ENCODE results near the gene IQCE.

IQCE gene

DNA sequence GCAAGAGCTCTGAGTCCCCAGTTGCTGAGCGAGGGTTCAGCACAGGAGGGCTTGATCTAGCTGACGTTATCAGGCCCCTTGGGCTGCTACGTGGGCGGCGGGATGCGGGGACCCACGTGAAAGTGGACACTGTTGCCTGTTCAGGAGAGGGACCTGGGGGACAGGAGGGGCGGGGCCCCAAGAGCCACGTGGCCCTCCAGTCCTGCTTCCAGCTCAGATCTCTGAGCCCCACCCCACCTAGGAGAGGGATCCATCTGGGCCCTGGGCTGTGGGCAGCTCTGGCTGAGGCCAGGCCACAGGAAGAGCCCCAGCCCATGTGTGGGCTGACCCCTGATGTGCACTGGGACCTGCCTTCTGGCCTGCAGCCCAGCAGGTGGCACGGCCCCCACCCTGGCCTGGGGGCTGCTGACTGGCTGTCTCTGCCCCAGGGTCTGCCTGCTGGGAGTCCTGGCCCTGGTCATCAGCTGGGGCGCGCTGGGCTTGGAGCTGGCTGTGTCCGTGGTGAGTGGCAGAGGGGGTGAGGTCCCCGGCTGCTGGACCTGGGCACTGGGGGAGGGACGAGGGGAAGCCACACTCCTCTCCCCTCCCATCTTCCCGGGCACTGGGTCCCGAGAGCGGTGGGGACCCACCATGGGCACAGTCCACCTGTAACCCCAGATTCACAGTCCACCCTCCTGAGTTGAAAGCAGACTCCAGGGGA lies 90.5 kb downstream of the IQCE start:
- no peak for TF ChIP-seq EZH2 (optimal IDR thresholded peaks at IDR 0.05; ENCODE audit: low read depth, low read length)
- DNase-seq, result no peak
- Histone ChIP-seq H3K9me2 (replicated peaks; ENCODE audit: insufficient read depth, low read length) (no peaks in the 10 kb centered on the region), H3F3A (ENCODE audit: insufficient read depth, low read length) (no peaks in the 10 kb centered on the region), H3K9ac (ENCODE audit: low read length) (no peak overlapping the region), H2AFZ (ENCODE audit: low read length) (no peak overlapping the region), H3K79me2 (ENCODE audit: low read length) (no peaks in the 10 kb centered on the region), H3K27me3 (replicated peaks; ENCODE audit: insufficient read depth, low read length) (peaks cover 35% of the 10 kb centered on the region), H3K4me2 (ENCODE audit: low read depth, low read length) (no peak overlapping the region), H4K20me1 (ENCODE audit: insufficient read depth, low read length) (no peaks in the 10 kb centered on the region), H3K4me3 (ENCODE audit: low read length) (no peak overlapping the region), H3K4me1 (ENCODE audit: low read length) (no peaks in the 10 kb centered on the region), H3K9me3 (replicated peaks; ENCODE audit: insufficient read depth, low read length) (no peaks in the 10 kb centered on the region), H3K27ac (ENCODE audit: low read length) (no peak overlapping the region), H3K36me3 (replicated peaks; ENCODE audit: insufficient read depth, low read length) (no peaks in the 10 kb centered on the region)

DNA sequence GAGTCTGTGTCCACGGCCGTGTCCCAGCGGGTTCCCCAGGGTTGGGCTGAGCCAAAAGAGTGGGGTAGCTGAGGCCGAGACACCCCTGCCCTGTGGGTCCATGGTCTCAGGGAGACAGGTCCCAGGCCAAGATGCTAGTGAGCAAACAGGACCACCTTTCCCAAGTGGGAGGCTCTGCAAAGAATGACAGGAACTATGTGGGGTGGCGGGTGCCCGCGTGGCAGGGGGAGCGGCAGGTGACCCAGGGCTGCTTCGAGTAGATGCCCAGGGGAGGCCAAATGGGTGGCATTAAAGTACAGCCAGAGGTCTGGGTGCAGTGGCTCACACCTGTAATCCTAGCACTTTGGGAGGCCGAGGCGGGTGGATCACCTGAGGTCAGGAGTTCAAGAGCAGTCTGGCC lies 91.2 kb downstream of the IQCE start:
- TF ChIP-seq, protein P1, sequence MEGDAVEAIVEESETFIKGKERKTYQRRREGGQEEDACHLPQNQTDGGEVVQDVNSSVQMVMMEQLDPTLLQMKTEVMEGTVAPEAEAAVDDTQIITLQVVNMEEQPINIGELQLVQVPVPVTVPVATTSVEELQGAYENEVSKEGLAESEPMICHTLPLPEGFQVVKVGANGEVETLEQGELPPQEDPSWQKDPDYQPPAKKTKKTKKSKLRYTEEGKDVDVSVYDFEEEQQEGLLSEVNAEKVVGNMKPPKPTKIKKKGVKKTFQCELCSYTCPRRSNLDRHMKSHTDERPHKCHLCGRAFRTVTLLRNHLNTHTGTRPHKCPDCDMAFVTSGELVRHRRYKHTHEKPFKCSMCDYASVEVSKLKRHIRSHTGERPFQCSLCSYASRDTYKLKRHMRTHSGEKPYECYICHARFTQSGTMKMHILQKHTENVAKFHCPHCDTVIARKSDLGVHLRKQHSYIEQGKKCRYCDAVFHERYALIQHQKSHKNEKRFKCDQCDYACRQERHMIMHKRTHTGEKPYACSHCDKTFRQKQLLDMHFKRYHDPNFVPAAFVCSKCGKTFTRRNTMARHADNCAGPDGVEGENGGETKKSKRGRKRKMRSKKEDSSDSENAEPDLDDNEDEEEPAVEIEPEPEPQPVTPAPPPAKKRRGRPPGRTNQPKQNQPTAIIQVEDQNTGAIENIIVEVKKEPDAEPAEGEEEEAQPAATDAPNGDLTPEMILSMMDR (IDR thresholded peaks at IDR 0.05; ENCODE audit: low read length), result no peak
- no peak for TF ChIP-seq EZH2phosphoT487 (IDR thresholded peaks at IDR 0.05; ENCODE audit: low read length)
- TF ChIP-seq EZH2 (optimal IDR thresholded peaks at IDR 0.05; ENCODE audit: low read depth, low read length), result no peak
- H3K9me3 ChIP-seq (replicated peaks; ENCODE audit: insufficient read depth, low read length), result no peaks in the 10 kb centered on the region
- no peak overlapping the region for H3K9ac ChIP-seq (ENCODE audit: low read length)
- H3K27ac ChIP-seq (ENCODE audit: low read length), result no peak overlapping the region
- H3K36me3 ChIP-seq (replicated peaks; ENCODE audit: insufficient read depth, low read length), result no peaks in the 10 kb centered on the region
- no peaks in the 10 kb centered on the region for H3K79me2 ChIP-seq (ENCODE audit: low read length)
- no peaks in the 10 kb centered on the region for H4K20me1 ChIP-seq (ENCODE audit: insufficient read depth, low read length)
- no peaks in the 10 kb centered on the region for H3F3A ChIP-seq (ENCODE audit: insufficient read depth, low read length)
- DNase-seq, result no peak
- no peak overlapping the region for H3K4me2 ChIP-seq (ENCODE audit: low read depth, low read length)
- H3K4me1 ChIP-seq (ENCODE audit: low read length), result no peaks in the 10 kb centered on the region
- peaks cover 35% of the 10 kb centered on the region for H3K27me3 ChIP-seq (replicated peaks; ENCODE audit: insufficient read depth, low read length)
- no peaks in the 10 kb centered on the region for H3K9me2 ChIP-seq (replicated peaks; ENCODE audit: insufficient read depth, low read length)
- no peak overlapping the region for H2AFZ ChIP-seq (ENCODE audit: low read length)
- no peak overlapping the region for H3K4me3 ChIP-seq (ENCODE audit: low read length)

DNA sequence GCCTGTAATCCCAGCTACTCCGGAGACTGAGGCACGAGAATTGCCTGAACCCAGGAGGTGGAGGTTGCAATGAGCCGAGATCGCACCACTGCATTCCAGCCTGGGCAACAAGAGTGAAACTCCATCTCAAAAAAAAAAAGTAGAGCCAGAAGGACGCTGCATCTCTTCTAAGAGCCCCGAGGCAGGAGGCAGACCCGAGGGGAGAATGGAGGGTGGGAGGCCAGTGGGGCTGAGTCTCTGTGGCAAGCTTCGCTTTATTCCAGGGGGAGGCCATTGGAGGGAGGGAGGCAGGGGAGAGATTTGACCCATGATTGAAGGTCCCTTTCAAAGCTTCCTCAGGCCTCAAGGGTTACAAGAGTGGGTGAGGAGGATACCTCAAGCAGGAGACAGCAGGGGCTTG lies 91.7 kb downstream of the IQCE start:
- H2AFZ ChIP-seq (ENCODE audit: low read length), result no peak overlapping the region
- DNase-seq, result no peak
- no peak overlapping the region for H3K4me3 ChIP-seq (ENCODE audit: low read length)
- no peak overlapping the region for H3K9ac ChIP-seq (ENCODE audit: low read length)
- H3K9me3 ChIP-seq (replicated peaks; ENCODE audit: insufficient read depth, low read length), result no peaks in the 10 kb centered on the region
- no peaks in the 10 kb centered on the region for H4K20me1 ChIP-seq (ENCODE audit: insufficient read depth, low read length)
- H3K79me2 ChIP-seq (ENCODE audit: low read length), result no peaks in the 10 kb centered on the region
- H3K4me1 ChIP-seq (ENCODE audit: low read length), result no peaks in the 10 kb centered on the region
- H3K9me2 ChIP-seq (replicated peaks; ENCODE audit: insufficient read depth, low read length), result no peaks in the 10 kb centered on the region
- TF ChIP-seq, protein P1 (IDR thresholded peaks at IDR 0.05; ENCODE audit: low read length), result no peak
- TF ChIP-seq EZH2 (optimal IDR thresholded peaks at IDR 0.05; ENCODE audit: low read depth, low read length), result no peak
- no peak for TF ChIP-seq EZH2phosphoT487 (IDR thresholded peaks at IDR 0.05; ENCODE audit: low read length)
- H3F3A ChIP-seq (ENCODE audit: insufficient read depth, low read length), result no peaks in the 10 kb centered on the region
- no peak overlapping the region for H3K27ac ChIP-seq (ENCODE audit: low read length)
- H3K27me3 ChIP-seq (replicated peaks; ENCODE audit: insufficient read depth, low read length), result peaks cover 35% of the 10 kb centered on the region
- no peaks in the 10 kb centered on the region for H3K36me3 ChIP-seq (replicated peaks; ENCODE audit: insufficient read depth, low read length)
- H3K4me2 ChIP-seq (ENCODE audit: low read depth, low read length), result no peak overlapping the region

DNA sequence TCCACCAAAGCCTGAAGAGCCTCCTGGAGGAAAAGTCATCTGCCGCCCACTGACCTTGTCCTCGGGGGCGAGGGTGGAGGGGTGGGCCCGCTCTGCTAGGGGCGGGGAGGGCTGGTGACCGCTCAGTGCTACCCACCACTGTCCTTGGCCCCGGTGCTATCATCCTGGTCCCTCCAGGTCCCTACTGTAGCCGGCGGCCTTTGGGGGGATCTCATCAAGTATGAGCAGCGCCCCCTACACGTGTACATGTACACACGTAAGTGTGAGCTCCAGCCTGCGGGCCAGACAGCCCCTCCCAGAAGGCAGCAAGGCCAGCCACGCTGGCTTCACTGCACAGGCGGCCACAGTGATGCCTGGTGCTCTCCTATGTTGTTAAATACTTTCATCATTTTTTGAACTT lies 92.6 kb downstream of the IQCE start:
- Histone ChIP-seq H4K20me1 (ENCODE audit: insufficient read depth, low read length) (no peaks in the 10 kb centered on the region), H3K79me2 (ENCODE audit: low read length) (no peaks in the 10 kb centered on the region), H3F3A (ENCODE audit: insufficient read depth, low read length) (no peaks in the 10 kb centered on the region), H3K27ac (ENCODE audit: low read length) (no peak overlapping the region), H2AFZ (ENCODE audit: low read length) (no peak overlapping the region), H3K9ac (ENCODE audit: low read length) (no peak overlapping the region), H3K9me2 (replicated peaks; ENCODE audit: insufficient read depth, low read length) (no peaks in the 10 kb centered on the region), H3K4me1 (ENCODE audit: low read length) (no peaks in the 10 kb centered on the region), H3K9me3 (replicated peaks; ENCODE audit: insufficient read depth, low read length) (no peaks in the 10 kb centered on the region), H3K27me3 (replicated peaks; ENCODE audit: insufficient read depth, low read length) (peaks cover 42% of the 10 kb centered on the region), H3K4me2 (ENCODE audit: low read depth, low read length) (no peak overlapping the region), H3K4me3 (ENCODE audit: low read length) (no peak overlapping the region), H3K36me3 (replicated peaks; ENCODE audit: insufficient read depth, low read length) (no peaks in the 10 kb centered on the region)
- no peak for TF ChIP-seq EZH2phosphoT487 (IDR thresholded peaks at IDR 0.05; ENCODE audit: low read length)
- TF ChIP-seq, protein P1 (IDR thresholded peaks at IDR 0.05; ENCODE audit: low read length), result peak; percentile 13; the same call in 1 of the 2 replicates
- DNase-seq, result no peak

Measured in MM.1S (cell line).